Upper lobe of right lung (tissue), 1 donor: ENCODE results near the gene ZNF813. TPM values are rescaled to one million over a fixed set of nuclear protein-coding genes. Genes with fewer than 3 reads are reported as not detected.

Experiments used
- ATAC-seq: fragments of 200-7000 bp; cut with Tn5 transposase; one replicate; pipeline ENCODE4 v1.9.1; 2020; ENCODE audit warnings: mild to moderate bottlenecking, moderate library complexity
- DNase-seq: peaks from one replicate; pipeline ENCODE4 v3.0.0-alpha.2; 2020
- H3K27ac ChIP-seq: fragments of 200-600 bp; one replicate; pipeline ENCODE4 v1.8.0; 2022
- H3K27me3 ChIP-seq: fragments of 200-600 bp; one replicate; pipeline ENCODE4 v1.8.0; 2022; ENCODE audit warnings: mild to moderate bottlenecking
- H3K36me3 ChIP-seq: fragments of 200-600 bp; one replicate; pipeline ENCODE4 v1.8.0; 2022
- H3K4me1 ChIP-seq: fragments of 200-600 bp; one replicate; pipeline ENCODE4 v1.8.0; 2022
- H3K4me3 ChIP-seq: fragments of 200-600 bp; one replicate; pipeline ENCODE4 v1.8.0; 2022; ENCODE audit warnings: mild to moderate bottlenecking
- H3K9me3 ChIP-seq: fragments of 200-600 bp; one replicate; pipeline ENCODE4 v1.8.0; 2022
- intact Hi-C: fragments of 100-400 bp; cut with DNase I; formaldehyde crosslinking; loops from one replicate; pipeline ENCODE4 v1.11.0; 2022
- total RNA-seq: library from RNA; stranded (reverse); fragmentation: NEBNext Ultra II Directional; extraction: Animal tissue kit (Norgen Biotek cat#: 25700); gene quantifications from one replicate; pipeline ENCODE4 v1.2.1, GENCODE V29; 2021
- TF ChIP-seq, protein P1 (sequence below): fragments of 200-600 bp; IDR thresholded peaks from one replicate; pipeline ENCODE4 v1.8.0; 2022; ENCODE audit warnings: antibody characterized with exemption
- donor health status: DM: no; HTN: yes; CAD: no; lungs with severe emphysema.

Gene ZNF813
- total RNA-seq, 1 donor from 2014 or later, result 4.6 TPM

DNA sequence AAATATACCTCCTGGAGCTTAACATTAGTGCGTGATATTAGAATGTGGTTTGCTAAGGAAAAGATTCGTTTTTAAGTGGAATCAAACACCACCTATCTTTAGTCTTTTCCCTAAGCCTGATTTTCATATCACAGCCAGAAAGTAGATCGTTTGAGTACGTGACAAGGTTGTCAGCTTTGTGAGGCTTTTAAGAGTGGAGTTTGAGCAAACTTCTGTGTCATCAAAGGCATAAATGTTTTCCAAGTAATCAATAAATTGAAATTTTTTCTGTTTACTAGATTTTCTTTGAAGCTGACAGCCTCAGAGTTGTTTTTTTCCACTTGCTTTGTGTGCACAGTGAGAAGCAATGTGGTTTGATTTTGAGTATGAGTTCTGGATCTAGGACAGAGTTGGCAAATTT lies 63.9 kb downstream of the ZNF813 start:
- Histone ChIP-seq H3K27ac (no peak overlapping the region), H3K9me3 (no peaks in the 10 kb centered on the region), H3K4me3 (no peak overlapping the region), H3K36me3 (no peaks in the 10 kb centered on the region), H3K4me1 (no peaks in the 10 kb centered on the region), H3K27me3 (no peaks in the 10 kb centered on the region)
- intact Hi-C loops, result no loop called here
- TF ChIP-seq, protein P1, sequence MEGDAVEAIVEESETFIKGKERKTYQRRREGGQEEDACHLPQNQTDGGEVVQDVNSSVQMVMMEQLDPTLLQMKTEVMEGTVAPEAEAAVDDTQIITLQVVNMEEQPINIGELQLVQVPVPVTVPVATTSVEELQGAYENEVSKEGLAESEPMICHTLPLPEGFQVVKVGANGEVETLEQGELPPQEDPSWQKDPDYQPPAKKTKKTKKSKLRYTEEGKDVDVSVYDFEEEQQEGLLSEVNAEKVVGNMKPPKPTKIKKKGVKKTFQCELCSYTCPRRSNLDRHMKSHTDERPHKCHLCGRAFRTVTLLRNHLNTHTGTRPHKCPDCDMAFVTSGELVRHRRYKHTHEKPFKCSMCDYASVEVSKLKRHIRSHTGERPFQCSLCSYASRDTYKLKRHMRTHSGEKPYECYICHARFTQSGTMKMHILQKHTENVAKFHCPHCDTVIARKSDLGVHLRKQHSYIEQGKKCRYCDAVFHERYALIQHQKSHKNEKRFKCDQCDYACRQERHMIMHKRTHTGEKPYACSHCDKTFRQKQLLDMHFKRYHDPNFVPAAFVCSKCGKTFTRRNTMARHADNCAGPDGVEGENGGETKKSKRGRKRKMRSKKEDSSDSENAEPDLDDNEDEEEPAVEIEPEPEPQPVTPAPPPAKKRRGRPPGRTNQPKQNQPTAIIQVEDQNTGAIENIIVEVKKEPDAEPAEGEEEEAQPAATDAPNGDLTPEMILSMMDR, result no peak
- no peak for DNase-seq
- no peak for ATAC-seq

DNA sequence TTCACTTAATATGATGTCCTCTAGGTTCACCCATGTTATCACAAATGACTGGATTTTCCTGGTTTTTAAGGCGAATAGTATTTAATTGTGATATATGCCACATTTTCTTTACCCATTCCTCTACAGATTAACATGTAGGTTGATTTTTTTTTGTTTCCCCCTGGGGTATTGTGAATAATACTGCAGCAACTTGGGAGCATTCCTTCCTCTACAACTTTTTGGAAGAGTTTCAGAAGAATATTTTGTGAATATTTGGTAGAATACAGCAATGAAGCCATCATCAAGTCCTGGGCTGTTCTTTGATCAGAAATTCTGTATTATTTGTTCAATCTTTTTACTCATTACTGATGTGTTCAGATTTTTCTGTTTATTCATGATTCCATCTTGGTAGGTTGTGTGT lies 64.8 kb downstream of the ZNF813 start:
- Histone ChIP-seq H3K27me3 (no peaks in the 10 kb centered on the region), H3K9me3 (no peaks in the 10 kb centered on the region), H3K4me3 (no peak overlapping the region), H3K4me1 (no peaks in the 10 kb centered on the region), H3K27ac (no peak overlapping the region), H3K36me3 (no peaks in the 10 kb centered on the region)
- TF ChIP-seq, protein P1, result no peak
- ATAC-seq (no peak), DNase-seq (no peak)
- intact Hi-C loops, result no loop called here

DNA sequence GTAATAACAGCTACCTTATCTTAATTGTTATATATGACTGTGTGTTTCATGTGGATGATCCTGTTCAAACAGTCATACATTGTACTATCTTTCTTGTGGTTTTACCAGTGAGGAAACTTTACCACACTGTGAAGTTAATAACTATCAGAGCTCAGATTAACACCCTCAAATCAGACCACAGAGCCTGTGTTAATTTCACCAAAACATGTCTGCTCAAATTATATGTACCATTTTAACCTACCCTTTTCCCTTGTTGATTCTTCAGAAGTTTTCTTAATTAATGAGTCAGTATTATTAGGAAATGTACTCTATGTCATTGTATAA lies 68.7 kb downstream of the ZNF813 start:
- no peak for DNase-seq
- no peaks in the 10 kb centered on the region for H3K9me3 ChIP-seq
- no peak for ATAC-seq
- H3K4me3 ChIP-seq, result no peak overlapping the region
- TF ChIP-seq, protein P1, result no peak
- no peaks in the 10 kb centered on the region for H3K27me3 ChIP-seq
- peaks cover 3% of the 10 kb centered on the region for H3K36me3 ChIP-seq
- H3K4me1 ChIP-seq, result no peaks in the 10 kb centered on the region
- no peak overlapping the region for H3K27ac ChIP-seq
- intact Hi-C loops, result no loop called here

DNA sequence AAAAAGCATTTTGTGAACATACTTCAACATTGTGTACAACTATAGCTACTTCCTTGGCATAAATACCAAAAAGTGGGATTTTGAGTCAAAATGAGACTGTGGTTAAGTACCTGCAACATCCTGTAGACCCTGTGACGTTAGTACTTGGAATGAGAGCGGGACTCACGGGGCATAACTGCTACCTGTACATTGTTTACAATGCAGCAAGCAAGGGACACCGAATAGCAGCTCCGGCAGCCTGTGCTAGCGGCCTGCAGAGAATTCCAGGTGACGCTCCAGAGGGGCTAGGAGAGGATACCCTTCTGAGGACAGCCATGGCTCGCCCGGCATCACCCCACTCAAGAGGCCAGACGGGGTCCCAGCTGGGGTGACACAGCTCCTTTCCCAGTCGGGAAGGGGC lies 69.6 kb downstream of the ZNF813 start:
- no peak for DNase-seq
- peak overlapping the region; percentile 86 for H3K27ac ChIP-seq
- H3K4me3 ChIP-seq, result peak overlapping the region; percentile 62
- peak; percentile 13 for ATAC-seq
- peaks cover 10% of the 10 kb centered on the region for H3K36me3 ChIP-seq
- no peaks in the 10 kb centered on the region for H3K9me3 ChIP-seq
- no peaks in the 10 kb centered on the region for H3K4me1 ChIP-seq
- intact Hi-C loops, result no loop called here
- TF ChIP-seq, protein P1, result no peak
- H3K27me3 ChIP-seq, result no peaks in the 10 kb centered on the region

DNA sequence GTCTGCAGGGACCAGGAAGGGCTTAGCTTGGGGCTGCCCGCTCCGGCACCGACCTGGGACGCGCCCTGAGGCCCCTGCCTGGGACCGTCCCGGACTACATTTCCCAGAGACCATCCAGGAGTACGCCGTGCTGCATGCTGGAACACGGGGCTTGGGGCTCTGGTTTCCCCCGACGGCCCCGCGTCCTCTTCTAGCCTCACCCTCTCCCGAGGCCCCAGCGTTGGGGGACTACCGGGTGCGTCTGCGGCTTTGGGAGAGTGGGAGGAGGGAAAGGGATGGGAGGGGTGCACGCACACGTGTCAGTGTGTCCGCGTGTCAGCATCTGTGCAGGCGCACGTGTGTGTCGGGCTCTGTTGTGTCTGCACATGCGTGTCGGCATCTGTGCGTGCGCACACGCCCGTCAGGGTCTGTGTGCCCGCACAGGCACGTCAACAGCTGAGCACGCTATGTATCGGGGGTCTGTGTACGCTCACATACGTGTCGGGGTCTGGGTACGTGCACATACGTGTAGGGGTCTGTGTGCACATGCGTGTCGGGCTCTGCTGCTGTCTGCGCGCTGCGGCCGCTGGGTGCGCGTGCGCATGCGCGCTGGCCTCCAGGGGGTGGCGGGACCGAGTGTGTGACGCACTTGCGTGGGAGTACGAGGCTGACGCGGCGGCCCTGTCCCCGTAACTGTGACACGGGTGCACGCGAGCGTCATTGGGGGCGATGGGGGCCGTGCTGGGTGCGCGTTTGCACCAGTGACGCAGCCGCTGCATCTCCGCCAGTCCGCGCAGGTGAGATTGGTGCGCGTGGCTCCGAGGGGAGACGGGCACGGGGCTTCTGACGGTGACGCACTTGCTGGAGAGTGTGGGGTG lies 70.2 kb downstream of the ZNF813 start, which contains the start of gene ZNF331:
ZNF331 (plus strand) TSS at position 625 of the 857 bp plus-strand sequence. CDS start 31,232 bp downstream, outside the sequence.
- intact Hi-C loops, result no loop called here
- peak within 1 kb of the TSS; percentile 86 for H3K27ac ChIP-seq
- no peaks in the 10 kb centered on the region for H3K27me3 ChIP-seq
- H3K4me1 ChIP-seq, result no peaks in the 10 kb centered on the region
- peaks cover 15% of the 10 kb centered on the region for H3K36me3 ChIP-seq
- H3K9me3 ChIP-seq, result no peaks in the 10 kb centered on the region
- TF ChIP-seq, protein P1, result no peak
- ATAC-seq, result peak; percentile 91
- H3K4me3 ChIP-seq, result peak within 1 kb of the TSS; percentile 62
- peak; percentile 93 for DNase-seq
